HG03159 (cell line): Measurements from ENCODE around the gene KDM8.
"Not testable (repeated sequence)": the region's sequence is repeated elsewhere in the genome, so short reads cannot be mapped to it uniquely, and the experiment has no call there.

Experiments
- ATAC-seq: cut with Tn5 transposase; IDR thresholded peaks from one replicate; pipeline ENCODE4 v1.9.1; 2021; ENCODE audit warnings: mild to moderate bottlenecking, moderate library complexity; ENCODE audit not compliant: unreplicated experiment

KDM8 gene

GRCh38 chr16:27241658-27242057 lies 38.3 kb downstream of the KDM8 start:
- no peak for ATAC-seq

DNA sequence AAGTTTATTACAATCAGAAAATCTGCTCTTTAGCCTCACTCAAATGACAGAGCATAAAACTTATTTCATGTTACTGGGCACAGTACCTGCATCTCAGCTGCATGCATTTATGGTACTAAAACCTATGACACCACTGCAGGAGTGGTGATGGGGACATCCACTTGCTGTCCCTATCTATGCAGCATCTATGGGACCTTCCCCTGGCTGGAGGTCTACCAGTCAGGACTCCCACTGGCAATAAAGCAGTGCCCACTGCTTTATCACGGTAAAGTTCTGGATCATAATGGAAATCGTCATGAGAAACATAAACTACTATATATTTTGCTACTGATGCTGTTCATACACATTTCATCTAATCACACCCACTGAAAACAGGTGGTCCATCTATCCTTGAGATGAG lies 39.1 kb downstream of the KDM8 start:
- ATAC-seq: no peak

GRCh38 chr16:27242868-27243590 lies 39.7 kb downstream of the KDM8 start:
- ATAC-seq: no peak

GRCh38 chr16:27243725-27244362 lies 40.5 kb downstream of the KDM8 start:
- ATAC-seq: no peak

DNA sequence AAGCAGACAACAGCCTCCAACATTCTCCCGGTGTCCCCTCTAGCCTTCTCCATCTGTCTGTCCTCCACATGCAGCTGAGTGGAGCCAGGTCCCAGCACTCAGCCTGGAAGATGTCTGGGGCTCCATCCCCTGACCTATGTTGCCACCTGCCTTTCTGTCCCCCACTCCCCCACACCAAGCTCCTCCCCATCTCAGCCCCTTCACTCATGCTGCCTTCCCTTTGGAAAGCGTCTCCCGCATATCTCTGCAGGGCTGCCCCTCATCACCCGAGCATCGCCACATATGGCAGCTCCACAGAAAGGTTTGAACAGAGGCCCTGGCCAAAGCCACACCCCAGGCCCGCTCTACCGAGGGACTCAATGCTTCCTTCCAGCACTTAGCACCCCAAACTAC lies 41.0 kb downstream of the KDM8 start:
- ATAC-seq: no peak

- no peak for ATAC-seq
Measured at GRCh38 chr16:27245276-27246172, 42.2 kb downstream of the KDM8 start.

DNA sequence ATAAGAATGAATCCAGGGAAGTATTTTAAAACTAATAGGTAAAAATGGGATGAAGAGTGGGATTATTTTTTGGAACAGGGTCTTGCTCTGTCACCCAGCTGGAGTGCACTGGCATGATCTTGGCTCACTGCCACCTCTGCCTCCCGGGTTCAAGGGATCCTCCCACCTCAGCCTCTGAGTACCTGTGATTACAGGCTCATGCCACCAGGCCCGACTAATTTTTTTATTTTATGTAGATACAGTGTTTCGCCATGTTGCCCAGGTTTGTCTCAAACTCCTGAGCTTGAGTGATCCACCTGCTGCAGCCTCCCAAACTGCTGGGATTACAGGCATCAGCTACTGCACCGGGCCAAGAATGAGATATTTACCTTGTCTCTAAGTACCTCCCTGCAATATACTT lies 43.1 kb downstream of the KDM8 start:
- no peak for ATAC-seq

DNA sequence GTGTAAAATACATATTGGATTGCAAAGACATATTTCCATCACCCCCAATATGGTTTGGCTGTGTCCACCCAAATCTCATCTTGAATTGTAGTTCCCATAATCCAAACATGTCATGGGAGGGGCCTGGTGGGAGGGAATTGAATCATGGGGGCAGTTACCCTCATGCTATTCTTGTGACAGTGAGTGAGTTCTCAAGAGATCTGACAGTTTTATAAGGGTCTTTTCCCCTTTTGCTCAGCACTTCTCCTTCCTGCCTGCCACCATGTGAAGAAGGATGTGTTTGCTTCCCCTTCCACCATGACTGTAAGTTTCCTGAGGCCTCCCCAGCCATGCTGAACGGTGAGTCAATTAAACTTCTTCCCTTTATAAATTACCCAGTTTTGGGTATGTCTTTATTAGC lies 43.8 kb downstream of the KDM8 start:
- ATAC-seq: not testable (repeated sequence)

- ATAC-seq: no peak
Measured at GRCh38 chr16:27248036-27248435, 44.7 kb downstream of the KDM8 start.

- not testable (repeated sequence) for ATAC-seq
Measured at GRCh38 chr16:27248886-27249285, 45.6 kb downstream of the KDM8 start.

DNA sequence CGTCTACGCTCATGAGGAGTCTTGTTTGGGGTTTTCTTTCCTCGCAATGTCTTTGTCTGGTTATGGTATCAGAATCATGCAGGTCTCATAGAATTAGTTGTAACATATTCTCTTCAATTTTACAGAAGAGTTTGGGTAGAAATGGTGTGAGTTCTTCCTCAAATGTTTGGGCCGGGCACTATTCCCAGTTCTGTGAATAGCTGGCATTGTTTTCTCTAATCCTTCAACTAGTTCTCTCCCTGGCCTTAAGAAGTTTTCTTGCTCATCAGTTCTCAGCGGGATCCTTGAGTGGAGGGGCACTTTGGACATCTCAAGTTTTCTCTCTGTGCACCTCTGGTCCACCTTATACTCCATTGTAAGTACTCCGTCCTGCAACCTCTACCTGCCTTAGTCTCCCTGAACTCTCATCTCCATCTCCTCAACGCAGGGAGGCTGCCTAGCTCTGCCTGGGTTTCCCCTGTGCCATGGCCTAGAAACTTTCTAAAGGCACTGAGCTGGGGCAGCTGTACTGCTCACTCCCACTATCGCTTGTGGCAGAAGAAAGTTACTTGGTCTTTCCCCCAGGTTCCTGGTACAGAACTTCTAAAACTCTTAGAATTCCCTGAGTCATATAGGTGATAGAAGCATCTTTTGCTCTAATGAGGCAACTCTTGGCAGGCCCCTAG lies 48.3 kb downstream of the KDM8 start:
- no peak for ATAC-seq

- ATAC-seq: no peak
Measured at GRCh38 chr16:27252206-27252585, 48.9 kb downstream of the KDM8 start.

DNA sequence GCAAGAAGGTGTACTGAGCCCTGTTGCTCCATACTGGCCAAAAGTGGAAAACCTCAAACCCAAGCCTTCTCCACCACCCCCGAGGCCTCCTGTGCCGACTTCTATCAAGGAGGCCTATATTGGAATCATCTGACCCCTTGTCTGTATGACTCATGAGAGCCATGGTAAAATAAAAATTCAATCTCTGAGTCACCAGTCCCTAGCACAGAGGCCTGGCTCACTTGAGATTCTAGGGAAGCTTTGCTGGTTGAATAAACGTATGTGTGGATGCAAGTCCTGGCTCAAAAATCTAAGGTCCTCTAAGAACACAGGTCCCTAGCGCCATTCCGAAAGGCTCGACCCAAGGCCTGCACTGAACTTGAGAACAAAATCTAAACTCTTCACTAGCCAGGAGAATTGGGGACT lies 50.2 kb downstream of the KDM8 start:
- no peak for ATAC-seq

- ATAC-seq: peak; percentile 74
Measured at GRCh38 chr16:27254262-27254811, 51.0 kb downstream of the KDM8 start.

DNA sequence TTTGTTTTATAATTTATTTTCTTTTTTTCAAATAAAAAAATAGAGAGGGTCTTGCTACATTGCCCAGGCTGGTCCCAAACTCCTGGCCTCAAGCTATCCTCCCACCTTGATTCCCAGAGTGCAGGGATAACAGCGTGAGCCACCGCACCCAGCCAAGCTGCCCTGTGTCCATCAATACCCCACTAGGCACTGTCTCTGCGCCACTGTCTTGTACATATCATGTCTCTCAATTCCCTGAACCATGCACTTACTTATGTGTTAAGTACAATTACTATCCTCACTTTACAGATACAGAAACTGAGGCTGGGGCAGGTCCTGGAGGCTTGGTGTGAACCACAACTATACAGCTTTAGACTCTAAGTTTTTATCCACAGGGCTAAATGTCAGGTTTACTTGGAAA lies 53.5 kb downstream of the KDM8 start:
- no peak for ATAC-seq

GRCh38 chr16:27257271-27257670 lies 53.9 kb downstream of the KDM8 start:
- ATAC-seq: no peak

- ATAC-seq: no peak
Measured at GRCh38 chr16:27258241-27258734, 55.0 kb downstream of the KDM8 start.

GRCh38 chr16:27259710-27260109 lies 56.4 kb downstream of the KDM8 start:
- ATAC-seq: no peak

DNA sequence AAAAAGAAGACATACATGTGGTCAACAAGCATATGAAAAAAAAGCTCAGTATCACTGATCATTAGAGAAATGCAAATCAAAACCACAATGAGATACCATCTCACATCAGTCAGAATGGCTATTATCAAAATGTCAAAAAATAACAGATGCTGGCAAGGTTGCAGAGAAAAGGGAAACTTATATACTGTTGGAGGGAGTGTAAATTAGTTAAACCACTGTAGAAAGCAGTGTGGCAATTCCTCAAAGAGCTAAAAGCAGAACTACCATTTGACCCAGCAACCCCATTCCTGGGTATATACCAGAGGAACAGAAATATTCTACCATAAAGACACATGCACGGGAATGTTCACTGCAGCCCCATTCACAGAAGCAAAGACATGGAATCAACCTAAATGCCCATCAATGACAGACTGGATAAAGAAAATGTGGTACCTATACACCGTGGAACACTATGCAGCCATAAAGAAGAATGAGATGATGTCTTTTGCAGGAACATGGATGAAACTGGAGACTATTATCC lies 59.6 kb downstream of the KDM8 start:
- not testable (repeated sequence) for ATAC-seq

DNA sequence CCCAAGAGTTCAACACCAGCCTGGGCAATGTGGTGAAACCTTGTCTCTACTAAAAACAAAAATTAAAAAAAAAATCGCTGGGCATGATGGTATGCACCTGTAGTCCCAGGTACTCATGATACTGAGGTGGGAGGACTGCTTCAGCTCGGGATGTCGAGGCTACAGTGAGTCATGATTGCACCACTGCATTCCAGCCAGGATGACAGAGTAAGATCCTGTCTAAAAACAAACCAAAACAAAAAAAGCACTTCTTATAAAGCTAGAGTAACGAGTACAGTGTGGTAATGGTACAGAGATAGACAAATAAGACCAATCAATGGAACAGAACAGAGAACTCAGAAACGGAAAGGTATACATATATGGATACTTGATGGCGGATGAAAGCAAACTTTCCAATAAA lies 60.8 kb downstream of the KDM8 start:
- no peak for ATAC-seq
